ENCODE results near the gene PDGFRB. TPM values are rescaled to one million over a fixed set of nuclear protein-coding genes. Genes with fewer than 3 reads are reported as not detected.

Gene PDGFRB
- total RNA-seq, 1 experiment from 2014 or later = not detected

- no peak for TF ChIP-seq CTCF (conservative IDR thresholded peaks at IDR 0.05)
- TF ChIP-seq EZH2 (IDR thresholded peaks at IDR 0.05; ENCODE audit: low read depth) = no peak
- Histone ChIP-seq H3K36me3 (ENCODE audit: low read depth) (no peaks in the 10 kb centered on the region), H3F3A (ENCODE audit: insufficient read depth, low read depth) (no peaks in the 10 kb centered on the region), H3K27me3 (ENCODE audit: insufficient read depth, low read depth) (0 out of 2 replicates have a peak, but pooled peaks cover 7% of the 10 kb centered on the region), H3K9me3 (ENCODE audit: insufficient read depth, low read depth) (no peaks in the 10 kb centered on the region), H3K4me1 (replicated peaks; ENCODE audit: insufficient read depth) (no peaks in the 10 kb centered on the region; the same call in 1 of the 2 replicates), H4K20me1 (ENCODE audit: insufficient read depth) (no peaks in the 10 kb centered on the region), H3K79me2 (ENCODE audit: low read depth) (no peaks in the 10 kb centered on the region), H3K27ac (no peak overlapping the region), H2AFZ (no peak overlapping the region), H3K9me2 (ENCODE audit: insufficient read depth) (no peaks in the 10 kb centered on the region), H3K4me3 (no peak overlapping the region), H3K4me2 (no peak overlapping the region)
- BruUV-seq (replicated peaks) = no TSS peak
- DNase-seq = no peak
- POLR2A ChIA-PET (ENCODE audit: unreplicated experiment) = no interaction called here
- intact Hi-C loops (cut with micrococcal nuclease; ENCODE audit: unreplicated experiment) = no loop called here
- CTCF ChIA-PET = no interaction called here
Observed at GRCh38 chr5:150167908-150168307, 12.3 kb upstream of the PDGFRB start.

- no peak for DNase-seq
- 0 out of 2 replicates have a peak, but pooled peaks cover 7% of the 10 kb centered on the region for H3K27me3 ChIP-seq (ENCODE audit: insufficient read depth, low read depth)
Observed at GRCh38 chr5:150167512-150167850, 11.8 kb upstream of the PDGFRB start.

GRCh38 chr5:150166650-150167511 is 11.2 kb upstream of the PDGFRB start, which contains the start of gene CDX1:
Gene CDX1 (plus strand): TSS chr5:150166778. CDS start chr5:150166877, 99 bp downstream.
- no peaks in the 10 kb centered on the region for H3F3A ChIP-seq (ENCODE audit: insufficient read depth, low read depth)
- DNase-seq = no peak
- H3K9me3 ChIP-seq (ENCODE audit: insufficient read depth, low read depth) = no peaks in the 10 kb centered on the region
- no TSS peak for BruUV-seq (replicated peaks)
- no peak within 1 kb of the TSS for H3K4me3 ChIP-seq
- 0 out of 2 replicates have a peak, but pooled peaks cover 7% of the 10 kb centered on the region for H3K27me3 ChIP-seq (ENCODE audit: insufficient read depth, low read depth)
- CTCF ChIA-PET = interaction anchor here (0.6 kb wide), 1 partner anchor 13 kb away, joined by 4 read pairs; no protein-coding TSS in a partner anchor
- no peaks in the 10 kb centered on the region for H3K9me2 ChIP-seq (ENCODE audit: insufficient read depth)
- H3K27ac ChIP-seq = no peak within 1 kb of the TSS
- intact Hi-C loops (cut with micrococcal nuclease; ENCODE audit: unreplicated experiment) = no loop called here
- no peak within 1 kb of the TSS for H2AFZ ChIP-seq
- H4K20me1 ChIP-seq (ENCODE audit: insufficient read depth) = no peaks in the 10 kb centered on the region
- H3K4me2 ChIP-seq = no peak within 1 kb of the TSS
- no peak for TF ChIP-seq EZH2 (IDR thresholded peaks at IDR 0.05; ENCODE audit: low read depth)
- TF ChIP-seq CTCF (conservative IDR thresholded peaks at IDR 0.05) = no peak
- POLR2A ChIA-PET (ENCODE audit: unreplicated experiment) = interaction anchor here (0.6 kb wide), 1 partner anchor 44 kb away, joined by 4 read pairs; no protein-coding TSS in a partner anchor
- H3K4me1 ChIP-seq (replicated peaks; ENCODE audit: insufficient read depth) = no peaks in the 10 kb centered on the region; the same call in 1 of the 2 replicates
- no peaks in the 10 kb centered on the region for H3K36me3 ChIP-seq (ENCODE audit: low read depth)
- H3K79me2 ChIP-seq (ENCODE audit: low read depth) = no peaks in the 10 kb centered on the region

More at GRCh38 chr5:150167512-150167850, 11.8 kb upstream of the PDGFRB start:
- Histone ChIP-seq H3K9me3 (ENCODE audit: insufficient read depth, low read depth) (no peaks in the 10 kb centered on the region), H3K79me2 (ENCODE audit: low read depth) (no peaks in the 10 kb centered on the region), H3K4me1 (replicated peaks; ENCODE audit: insufficient read depth) (no peaks in the 10 kb centered on the region; the same call in 1 of the 2 replicates), H3F3A (ENCODE audit: insufficient read depth, low read depth) (no peaks in the 10 kb centered on the region), H3K36me3 (ENCODE audit: low read depth) (no peaks in the 10 kb centered on the region), H3K9me2 (ENCODE audit: insufficient read depth) (no peaks in the 10 kb centered on the region), H4K20me1 (ENCODE audit: insufficient read depth) (no peaks in the 10 kb centered on the region), H3K27ac (no peak overlapping the region), H3K4me2 (no peak overlapping the region), H2AFZ (no peak overlapping the region), H3K4me3 (no peak overlapping the region)
- no TSS peak for BruUV-seq (replicated peaks)
- ChIA-PET POLR2A (ENCODE audit: unreplicated experiment) (no interaction called here), CTCF (no interaction called here)
- TF ChIP-seq EZH2 (IDR thresholded peaks at IDR 0.05; ENCODE audit: low read depth) = no peak
- no peak for TF ChIP-seq CTCF (conservative IDR thresholded peaks at IDR 0.05)
- intact Hi-C loops (cut with micrococcal nuclease; ENCODE audit: unreplicated experiment) = no loop called here

Data from PC-9 (cell line).